ENCODE data around the gene LINGO1.
A peak's percentile ranks its signal among the peaks of the same experiment; 100 is the strongest.

LINGO1 gene

DNA sequence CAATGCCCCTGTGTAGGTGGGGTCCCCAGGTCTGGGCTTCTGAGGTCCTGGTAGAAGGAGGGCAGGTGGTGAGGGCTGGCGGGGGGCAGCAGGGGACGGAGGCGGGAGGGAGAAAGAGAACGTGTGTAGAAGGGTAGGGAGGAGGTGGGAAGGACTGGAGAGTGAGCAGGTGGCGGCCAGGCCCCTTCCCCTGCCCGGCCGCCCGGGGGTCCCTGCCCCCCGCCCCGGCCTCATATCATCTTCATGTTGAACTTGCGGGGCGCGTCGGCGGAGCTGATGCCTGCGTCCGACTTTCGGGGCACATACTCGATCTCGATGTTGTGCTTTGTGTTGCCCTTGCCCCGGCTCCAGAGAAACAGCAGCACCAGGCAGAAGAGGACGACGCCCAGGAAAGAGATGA lies 18.9 kb downstream of the LINGO1 start:
- DNase-seq, result no peak

DNA sequence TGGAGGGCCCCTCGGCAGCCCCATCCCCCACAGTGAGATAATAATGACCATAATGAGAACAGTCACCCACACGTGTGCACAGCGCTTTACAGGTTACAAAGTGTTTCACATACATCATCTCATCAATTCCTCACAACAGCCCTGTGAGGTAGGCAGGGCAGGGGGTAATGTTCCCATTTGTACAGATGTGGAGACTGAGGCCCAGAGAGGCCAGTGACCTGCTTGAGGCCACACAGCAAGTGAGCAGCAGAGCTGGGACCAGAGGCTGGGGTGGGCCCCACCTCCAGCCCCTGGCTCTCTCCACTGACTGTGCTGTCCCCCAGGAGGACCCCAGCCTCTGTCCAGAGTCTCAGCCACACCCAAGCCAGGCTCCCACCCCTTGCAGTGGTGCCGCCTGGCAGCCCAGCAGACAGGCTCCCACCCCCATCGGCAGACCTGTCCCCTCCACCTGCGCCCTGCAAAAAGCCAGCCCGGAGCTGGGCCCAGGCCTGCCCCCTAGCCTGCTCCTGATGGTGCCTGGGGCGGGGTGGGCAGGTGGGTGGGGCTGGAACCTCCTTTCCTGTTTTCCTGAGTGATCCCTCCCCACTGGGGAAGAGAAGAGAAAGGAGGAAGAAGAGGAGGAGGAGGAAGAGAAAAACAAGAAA lies 19.6 kb downstream of the LINGO1 start:
- no peak for DNase-seq

DNA sequence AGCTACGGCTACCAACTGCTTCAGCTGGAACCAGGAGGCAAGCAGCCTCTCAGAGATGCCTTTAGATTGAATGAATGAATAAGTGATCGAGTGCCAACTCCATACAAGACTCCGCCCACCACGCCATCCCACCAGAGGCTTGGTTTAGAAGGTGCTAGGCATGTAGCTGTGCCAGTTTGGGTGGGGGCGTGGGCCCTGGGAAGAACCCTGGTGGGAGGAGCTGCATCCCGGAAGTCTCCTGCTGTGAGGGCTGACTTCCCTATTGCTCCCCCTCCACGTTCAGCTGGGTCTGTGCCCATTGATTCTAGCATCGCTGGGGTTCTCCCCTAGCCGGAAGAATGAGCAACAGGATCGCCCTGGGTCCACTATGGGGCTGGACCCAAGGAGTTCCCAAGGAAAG lies 20.9 kb downstream of the LINGO1 start:
- DNase-seq, result peak in 1 of 14 donors; percentile 16

DNA sequence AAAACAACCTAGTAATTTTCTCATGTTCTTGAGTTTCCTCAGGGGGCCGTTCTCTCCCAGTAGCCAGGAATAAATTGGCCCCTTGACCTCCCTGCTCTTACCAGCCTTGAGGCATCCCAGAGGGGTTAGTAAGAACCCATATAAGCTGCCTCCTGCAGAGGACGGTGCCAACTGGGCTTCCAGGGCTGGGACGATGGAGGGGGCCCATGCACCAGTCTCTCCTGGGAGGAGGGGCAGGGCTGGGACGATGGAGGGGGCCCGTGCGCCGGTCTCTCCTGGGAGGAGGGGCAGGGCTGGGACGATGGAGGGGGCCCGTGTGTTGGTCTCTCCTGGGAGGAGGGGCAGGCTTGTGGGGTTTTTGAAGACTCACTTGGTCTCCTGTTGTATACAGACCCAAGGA lies 22.0 kb downstream of the LINGO1 start:
- no peak for DNase-seq

DNA sequence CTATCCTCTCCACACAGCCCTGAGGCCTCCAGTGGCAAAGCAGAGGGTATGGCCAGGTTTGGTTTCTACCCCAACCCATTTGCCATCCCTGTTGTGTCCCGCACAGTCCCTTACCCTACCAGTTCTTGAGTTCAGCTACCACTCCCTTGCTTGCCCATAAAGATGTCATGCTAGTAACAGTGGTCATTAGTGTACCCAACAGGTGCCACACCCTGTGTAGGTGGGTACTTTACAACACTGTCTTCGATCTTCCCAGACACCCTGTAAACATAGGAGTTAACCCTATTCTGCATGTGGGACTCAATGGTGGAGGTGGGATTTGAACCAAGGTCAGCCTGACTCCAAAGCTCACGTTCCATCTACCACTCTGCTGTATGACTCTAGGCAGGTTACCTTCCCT lies 23.2 kb downstream of the LINGO1 start:
- no peak for DNase-seq

DNA sequence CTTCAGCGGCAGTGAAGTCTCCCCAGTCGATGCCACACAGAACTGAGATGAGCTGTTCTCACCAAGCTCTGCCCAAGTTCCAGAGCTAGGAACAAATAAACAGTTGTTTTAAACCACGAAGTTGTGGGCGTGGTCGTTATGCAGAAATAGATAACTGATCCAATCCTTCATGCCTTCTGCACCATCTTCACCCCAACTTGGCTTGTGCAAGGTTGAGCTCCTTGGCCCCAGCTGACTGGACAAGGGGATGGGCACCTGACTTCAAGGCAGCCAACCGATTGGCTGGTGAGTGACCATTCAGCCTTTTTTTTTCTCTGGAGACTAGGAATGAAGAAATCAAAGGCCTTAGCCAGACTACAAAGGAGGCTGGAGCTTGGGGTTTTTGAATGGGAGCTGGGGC lies 23.9 kb downstream of the LINGO1 start:
- no peak for DNase-seq

DNA sequence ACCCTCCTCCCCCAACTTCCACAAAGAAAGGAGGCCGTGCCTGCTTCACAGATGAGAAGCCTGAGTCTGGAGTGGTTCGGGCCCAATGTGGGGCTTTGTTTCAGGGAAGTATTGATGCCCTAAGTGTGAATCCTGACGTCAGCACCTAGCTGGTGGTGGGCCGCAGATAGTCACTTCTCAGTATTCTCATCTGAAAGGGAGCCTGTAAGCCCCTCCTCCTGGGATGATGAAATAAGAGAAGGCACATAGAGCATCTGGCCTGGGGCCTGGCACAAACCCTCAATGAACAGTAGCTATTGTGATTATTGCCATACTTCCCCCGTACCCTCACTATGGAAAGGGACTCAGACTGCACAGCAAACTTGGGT lies 24.8 kb downstream of the LINGO1 start:
- DNase-seq, result peak in 3 of 14 donors; percentile 22 to 58 (median 29)

DNA sequence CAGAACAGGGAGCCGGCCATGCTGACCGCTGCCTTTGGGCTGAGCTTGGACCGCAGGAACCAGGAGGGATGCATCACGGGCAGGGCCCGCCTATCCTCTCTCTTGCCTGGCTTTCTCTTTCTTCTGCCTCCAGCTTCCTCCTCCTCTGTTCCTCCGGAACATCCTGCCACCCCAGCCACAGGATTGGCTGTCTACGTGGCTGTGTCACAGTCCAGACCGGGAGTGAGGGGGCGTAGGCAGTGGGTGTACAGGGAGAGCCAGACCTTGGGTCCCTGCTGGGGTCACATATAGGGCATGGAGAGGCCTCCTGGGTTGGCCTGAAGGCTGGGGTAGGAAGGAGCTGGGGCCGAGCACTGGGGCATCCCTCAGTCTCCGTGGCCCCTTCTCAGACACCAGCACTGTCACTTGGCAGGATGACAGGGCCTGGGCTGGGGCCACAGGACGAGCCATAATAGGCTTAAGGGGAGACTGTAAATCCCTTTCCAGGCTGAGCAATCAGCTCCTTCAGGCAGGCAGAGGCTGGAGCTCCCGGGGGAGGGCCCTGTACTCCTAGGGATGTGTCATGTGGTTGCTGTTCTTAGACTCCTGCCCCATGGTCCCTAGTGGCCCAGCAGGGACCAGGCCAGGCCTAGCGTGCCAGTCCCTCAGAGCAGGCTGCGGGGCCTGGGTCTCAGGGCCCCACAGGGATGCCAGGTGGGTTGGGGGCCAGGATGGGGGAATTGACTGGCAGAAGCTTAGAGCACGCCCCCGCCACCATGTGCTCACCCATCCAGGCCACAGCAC lies 25.4 kb downstream of the LINGO1 start:
- peak in 2 of 14 donors; percentile 29 to 60 for DNase-seq

DNA sequence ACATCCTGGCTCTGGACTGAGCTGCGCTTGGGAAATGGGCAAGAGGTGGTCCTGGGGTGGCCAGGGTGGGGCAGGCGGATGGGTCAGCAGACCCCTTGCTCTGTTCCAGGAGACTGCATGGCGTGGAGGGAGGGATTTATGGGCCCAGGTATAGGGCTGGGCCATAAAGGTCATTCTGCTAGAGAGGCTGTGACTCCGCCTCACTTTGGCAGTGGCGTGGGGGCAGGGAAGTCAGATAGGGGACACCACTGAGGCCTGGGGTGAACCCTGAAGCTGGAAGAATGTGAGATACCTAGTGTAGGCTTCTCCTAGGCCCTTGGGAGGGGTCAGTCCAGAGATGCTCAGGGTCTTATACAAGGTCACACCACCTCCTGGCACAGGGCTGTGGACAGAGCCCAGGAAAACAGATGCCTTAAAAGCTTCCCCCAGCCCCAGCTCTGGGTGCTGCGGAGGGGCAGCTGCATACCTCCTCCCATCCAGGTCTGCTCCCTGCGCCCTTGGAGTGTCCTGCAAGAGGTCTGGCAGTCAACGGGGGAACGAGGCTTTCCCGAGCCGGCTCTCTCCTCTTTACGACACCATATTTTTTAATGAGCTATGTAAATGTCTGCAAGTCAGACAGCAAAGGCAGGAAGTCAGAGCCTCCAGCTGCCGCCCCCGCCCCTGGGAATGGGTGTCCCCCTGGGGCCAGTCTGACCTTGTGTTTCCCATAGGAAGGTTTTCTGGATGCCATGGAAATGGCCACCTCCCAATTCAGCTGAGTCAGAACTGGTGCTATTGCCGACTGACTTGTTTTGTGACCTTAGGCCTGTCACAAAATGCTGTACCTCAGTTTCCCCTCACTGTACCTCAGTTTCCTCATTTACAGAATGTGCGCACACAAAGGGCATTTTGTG lies 26.3 kb downstream of the LINGO1 start:
- DNase-seq, result no peak

DNA sequence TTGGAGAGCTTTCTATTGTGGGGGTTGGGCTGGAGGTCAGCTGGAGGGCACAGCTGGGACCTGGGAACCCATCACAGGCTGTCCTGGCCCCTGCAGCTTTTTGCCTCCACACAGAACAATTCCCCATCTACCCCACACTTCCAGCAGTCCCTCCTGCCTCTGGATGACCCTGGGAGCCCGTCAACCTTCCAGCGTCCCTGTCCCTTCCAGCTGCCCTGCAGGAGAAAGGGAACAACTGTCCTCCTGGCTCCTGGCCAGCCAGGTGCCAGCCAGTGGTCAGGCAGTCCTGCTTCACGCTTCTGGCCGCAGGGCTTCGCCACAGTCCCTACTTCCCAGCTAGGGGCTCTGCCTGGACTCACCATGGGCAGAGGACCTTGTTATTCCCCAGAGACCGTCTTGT lies 27.2 kb downstream of the LINGO1 start:
- no peak for DNase-seq

DNA sequence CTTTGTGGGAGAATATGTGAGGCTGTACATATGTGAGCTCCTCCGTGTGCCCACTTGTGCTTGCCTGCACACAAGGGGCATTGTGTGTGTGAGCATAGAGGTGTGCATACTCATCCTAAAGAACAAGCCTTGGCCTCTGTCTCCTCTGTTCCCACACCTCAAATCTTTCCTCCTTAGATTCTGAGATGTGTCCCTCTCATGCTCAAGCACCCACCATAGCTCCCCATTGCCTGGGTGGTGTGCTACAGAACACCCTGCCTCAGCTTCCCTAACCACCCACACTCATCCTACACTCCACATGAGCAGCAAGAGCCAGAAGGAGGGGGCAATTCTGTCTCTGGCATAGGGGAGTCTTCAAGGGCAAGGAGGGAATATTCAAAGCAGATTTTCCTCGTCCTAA lies 27.7 kb downstream of the LINGO1 start:
- DNase-seq, result no peak

DNA sequence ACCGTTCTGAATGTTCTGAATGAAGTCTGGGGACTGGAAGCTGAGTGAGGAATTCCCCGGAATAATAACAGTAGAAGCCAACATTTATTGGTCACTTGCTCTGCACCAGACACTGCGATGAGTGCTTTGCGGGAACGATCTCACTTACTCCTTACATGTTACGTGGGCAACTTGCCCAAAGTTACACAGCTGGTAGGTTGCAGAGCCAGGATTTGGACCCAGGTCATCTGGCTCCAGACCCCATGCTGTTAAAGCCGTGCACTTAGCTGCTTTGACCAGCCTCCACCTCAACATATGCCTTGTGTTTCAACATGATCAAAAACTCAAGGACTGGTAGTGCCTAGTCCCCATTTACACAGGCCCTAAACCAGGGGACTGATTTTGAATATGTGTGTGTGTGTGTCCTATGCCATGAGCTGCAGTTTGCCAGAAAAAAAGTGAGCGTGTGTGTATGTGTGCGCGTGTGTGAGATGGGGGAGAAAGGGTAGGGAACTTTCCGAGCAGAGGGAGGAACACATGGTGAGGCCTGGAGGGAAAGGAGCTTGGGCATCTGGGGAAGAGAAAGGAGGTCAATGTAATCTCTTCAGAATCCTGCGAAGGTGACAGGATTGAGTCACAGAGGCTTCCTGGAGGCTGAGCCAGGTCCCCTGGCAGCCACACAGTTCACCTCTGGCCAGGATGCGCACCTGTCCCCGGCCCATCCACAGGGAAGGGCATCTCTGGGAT lies 28.9 kb downstream of the LINGO1 start:
- DNase-seq, result no peak

DNA sequence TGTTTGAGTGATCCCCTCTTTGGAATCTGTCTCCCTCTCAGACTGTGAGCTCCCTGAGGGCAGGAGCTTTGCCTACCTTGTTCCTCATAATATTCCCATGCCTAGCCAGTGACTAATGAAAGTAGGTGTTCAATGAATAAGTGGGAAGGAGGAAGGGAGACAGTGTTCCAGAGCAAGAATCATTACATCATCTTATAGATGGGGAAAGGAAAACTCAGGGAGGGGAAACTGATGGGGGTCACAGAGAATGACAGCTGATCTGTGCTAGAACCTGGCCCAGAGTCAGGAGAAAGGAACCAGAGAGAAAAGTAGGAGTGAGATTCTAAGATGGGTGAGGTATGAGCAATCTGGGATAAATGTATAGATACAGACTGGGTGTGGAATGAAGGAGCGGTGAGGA lies 29.9 kb downstream of the LINGO1 start:
- DNase-seq, result no peak

DNA sequence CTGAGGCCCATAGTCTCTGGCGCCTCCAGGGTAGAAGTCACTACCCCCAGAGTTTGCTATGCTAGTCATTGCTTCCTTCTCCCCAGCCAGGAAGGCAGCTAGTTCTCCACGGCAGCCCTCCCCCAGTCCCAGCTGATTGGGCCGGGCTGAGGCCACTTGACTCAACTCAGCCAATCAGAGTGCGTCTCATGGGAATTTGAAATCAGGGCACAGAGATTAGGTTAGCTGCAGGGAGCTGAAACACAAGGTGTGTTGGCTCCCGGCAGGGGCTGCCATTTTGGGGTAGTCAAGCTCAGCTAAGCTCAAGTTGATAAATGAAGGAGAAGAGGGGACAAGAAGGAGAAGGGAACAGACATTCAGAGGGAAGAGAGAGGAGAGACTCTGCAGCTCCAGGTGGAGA lies 32.8 kb downstream of the LINGO1 start:
- DNase-seq, result peak in 8 of 14 donors; percentile 8 to 35 (median 20)

DNA sequence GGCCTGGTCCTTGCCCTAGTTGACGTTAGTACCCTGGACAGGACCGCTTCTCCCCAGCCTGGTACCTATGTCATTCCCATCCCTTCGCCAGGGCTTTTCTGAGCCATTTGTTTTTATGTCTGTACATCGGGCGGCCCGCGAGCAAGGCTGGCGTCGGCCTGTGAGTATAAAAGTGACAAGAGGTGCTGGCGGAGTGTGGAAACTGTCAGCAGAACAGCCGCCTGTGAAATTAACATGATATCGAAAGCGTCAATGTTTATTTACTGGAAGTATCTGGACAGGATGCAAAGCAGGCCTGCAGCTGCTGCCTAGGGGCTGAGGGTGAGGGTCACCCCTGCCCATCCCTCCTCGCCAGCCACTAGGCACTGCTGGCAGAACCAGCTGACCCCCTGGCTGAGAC lies 33.4 kb downstream of the LINGO1 start:
- DNase-seq, result no peak

DNA sequence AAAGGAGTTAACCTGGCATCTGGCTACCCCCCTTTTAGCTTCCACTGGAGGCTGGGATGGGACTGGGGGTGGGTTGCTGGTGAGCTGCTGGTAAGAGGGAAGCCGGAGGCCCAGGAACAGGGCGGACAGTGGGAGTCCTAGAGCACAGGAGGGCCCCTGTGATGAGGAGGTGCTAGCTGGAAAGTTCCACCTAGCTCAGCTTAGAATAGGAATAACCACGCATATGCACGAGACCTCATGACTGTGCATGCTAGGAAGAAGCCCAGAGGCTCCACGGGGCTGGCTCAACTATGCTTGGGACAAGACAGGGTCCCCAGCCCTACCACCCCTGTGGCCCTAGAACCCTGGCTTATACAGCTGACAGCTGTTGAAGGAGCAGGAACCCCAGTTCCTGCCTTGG lies 34.1 kb downstream of the LINGO1 start:
- DNase-seq, result no peak

DNA sequence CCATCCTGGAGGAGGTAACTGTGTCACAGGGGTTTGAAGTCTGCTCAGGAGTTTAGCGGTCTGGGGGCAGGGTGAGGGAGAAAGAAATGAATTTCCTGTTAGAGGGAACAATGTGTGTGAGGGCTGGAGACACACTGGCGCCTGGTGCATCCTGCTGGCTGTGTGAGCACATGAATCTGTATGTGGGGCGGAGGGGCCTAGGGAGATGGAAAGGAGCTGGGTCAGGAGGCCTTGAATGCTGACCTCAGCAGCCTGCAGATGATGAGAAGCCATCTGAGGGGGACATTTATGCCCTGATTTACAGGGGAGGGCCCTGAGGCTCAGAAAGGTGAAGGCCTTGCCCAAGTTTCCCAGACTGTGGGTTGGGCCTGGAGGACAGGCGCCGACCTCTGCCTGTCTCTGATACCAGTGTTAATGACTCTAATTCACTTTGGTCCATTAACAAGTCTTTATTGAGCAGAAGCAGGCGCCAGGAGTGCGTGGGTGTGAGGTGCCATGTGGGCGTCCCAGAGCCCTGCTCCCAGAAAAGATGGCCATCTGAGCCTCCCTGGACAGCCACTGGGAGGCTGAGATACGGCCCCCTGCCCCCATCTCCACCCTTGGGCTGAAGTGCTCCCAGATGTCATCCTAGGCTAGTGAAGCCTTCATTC lies 34.8 kb downstream of the LINGO1 start:
- DNase-seq, result no peak

DNA sequence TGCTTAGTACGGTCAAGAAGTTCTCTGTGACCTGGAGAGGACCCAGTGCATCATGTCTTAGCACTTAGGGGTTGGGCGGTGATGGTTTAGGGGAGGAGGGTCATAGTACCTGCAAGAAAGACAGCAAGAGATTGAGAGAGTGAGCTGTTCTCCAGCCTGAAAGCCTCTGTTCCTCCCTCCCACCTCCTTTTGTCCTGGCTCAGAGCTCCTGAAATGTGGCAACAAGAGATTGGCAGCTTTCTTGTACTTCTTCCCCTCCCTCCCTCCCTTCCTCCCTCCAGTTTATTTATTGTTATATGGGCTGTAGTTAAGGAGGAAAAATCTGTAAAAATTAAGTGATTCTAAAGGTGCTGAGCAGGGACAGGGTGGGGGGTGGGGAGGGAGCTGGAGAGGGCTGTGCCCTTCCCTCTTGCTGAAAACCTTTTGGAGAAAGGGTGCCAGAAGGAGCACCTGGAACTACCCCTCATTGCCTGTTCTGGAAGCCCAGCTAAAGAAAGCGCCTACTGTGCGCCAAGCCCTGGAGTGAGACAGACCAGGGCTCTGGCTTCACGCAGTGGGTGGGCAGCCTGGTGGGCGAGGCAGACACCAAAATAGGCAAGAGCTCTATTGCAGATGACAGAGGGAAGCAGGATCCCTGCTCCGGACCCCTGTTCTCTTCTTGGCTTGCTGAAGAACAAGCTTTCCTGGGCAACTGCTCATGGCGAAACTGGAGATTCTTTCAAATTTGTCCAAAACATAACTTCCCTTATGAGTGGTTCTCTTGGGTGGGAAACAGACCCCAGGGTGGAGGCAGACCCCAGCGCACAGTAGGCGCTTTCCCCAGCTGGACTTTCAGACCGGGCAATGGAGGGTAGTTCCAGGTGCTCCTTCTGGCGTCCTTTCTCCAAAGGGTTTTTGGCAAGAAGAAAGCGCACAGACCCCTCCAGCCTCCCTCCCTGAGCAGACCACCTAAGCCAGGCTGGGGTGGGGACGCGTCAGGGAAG lies 35.6 kb downstream of the LINGO1 start:
- no peak for DNase-seq

DNA sequence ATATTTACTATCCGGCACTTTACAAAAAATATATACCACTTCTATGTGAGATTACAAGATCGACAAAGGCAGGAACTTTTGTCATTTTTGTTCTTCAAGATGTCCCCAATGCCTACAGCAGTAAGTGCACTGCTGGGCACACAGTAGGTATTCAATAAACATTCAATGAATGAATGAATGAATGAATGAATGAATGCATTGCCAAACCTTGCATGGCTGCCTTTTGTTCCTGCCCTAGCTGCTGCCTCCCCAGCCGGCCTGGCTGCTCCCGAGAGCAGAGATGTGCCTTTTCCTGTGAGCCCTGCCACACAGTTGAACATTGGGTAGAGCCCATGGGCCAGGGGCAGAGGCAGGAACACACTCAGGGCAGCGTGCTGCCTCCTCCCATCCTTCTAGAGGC lies 37.5 kb downstream of the LINGO1 start:
- DNase-seq, result no peak

DNA sequence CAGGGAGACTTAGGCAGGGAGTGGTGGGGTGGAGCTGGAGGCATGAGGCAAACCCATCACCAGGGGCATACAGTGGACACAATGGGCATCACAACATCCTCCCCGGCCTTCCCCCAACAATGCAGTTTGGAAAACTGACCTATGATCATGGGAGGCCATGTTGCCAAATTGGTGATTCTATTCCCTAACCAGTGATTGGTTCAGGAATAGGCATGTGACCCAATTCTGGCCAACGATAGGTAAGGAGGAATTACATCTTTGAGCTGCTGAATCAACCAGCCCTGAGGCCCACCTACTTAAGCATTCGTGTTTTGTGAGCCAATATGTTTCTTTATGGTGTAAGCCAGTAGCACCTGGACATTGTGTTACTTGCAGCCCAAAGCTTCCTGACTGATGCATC lies 40.0 kb downstream of the LINGO1 start:
- no peak for DNase-seq

Data from C1 segment of cervical spinal cord (tissue), 14 donors.